OCI-LY7 (cell line): ENCODE results near the gene SMAGP. TPM values are rescaled to one million over a fixed set of nuclear protein-coding genes. Genes with fewer than 3 reads are reported as not detected.
"Not testable (repeated sequence)": the region's sequence is repeated elsewhere in the genome, so short reads cannot be mapped to it uniquely, and the experiment has no call there.

Experiments
- BruUV-seq: library from RNA; stranded (reverse); fragments of 400-500 nt; replicated peaks from 2 replicates; lab custom pipeline; 2021; lab: Mats Ljungman, UMichigan
- CTCF ChIA-PET: fragments of 300-600 bp; sonication (Branson Sonifier 250); formaldehyde crosslinking; loops from one replicate; lab custom pipeline; 2022; ENCODE audit warnings: antibody characterized with exemption; ENCODE audit not compliant: unreplicated experiment; lab: Charles Lee
- POLR2A ChIA-PET: fragments of 300-600 bp; sonication (Branson Sonifier 250); formaldehyde crosslinking; loops from one replicate; lab custom pipeline; 2022; ENCODE audit warnings: antibody characterized with exemption; lab: Charles Lee
- DNase-seq: peaks from one replicate; pipeline ENCODE4 v3.0.0-alpha.2; 2015; ENCODE audit warnings: low spot score
- H2AFZ ChIP-seq: fragments of 200-600 bp; sonication (generic), shearing (Covaris generic); 2 replicates; pipeline ENCODE4 v1.6.1; 2014; ENCODE audit warnings: mild to moderate bottlenecking, antibody characterized with exemption, low read length, moderate library complexity
- H3K27ac ChIP-seq: fragments of 200-600 bp; sonication (generic); 2 replicates; pipeline ENCODE4 v1.5.1; 2014; ENCODE audit warnings: mixed run types, low read depth, mild to moderate bottlenecking, moderate library complexity, low read length, inconsistent platforms; ENCODE audit not compliant: poor library complexity, severe bottlenecking
- H3K36me3 ChIP-seq: fragments of 200-600 bp; sonication (generic); 2 replicates; pipeline ENCODE4 v1.6.1; 2014; ENCODE audit warnings: mild to moderate bottlenecking, antibody characterized with exemption, low read length, moderate library complexity, mixed read lengths; ENCODE audit not compliant: insufficient read depth
- H3K4me1 ChIP-seq: fragments of 200-600 bp; sonication (generic); 2 replicates; pipeline ENCODE4 v1.5.1; 2014; ENCODE audit warnings: mild to moderate bottlenecking, low read length; ENCODE audit not compliant: insufficient read depth, poor library complexity, severe bottlenecking
- H3K4me2 ChIP-seq: fragments of 200-600 bp; sonication (generic); 2 replicates; pipeline ENCODE4 v1.6.1; 2014; ENCODE audit warnings: mild to moderate bottlenecking, low read length
- H3K4me3 ChIP-seq: fragments of 200-600 bp; sonication (generic); 2 replicates; pipeline ENCODE4 v1.5.1; 2014; ENCODE audit warnings: mild to moderate bottlenecking, low read depth, low read length; ENCODE audit not compliant: poor library complexity, severe bottlenecking
- H3K79me2 ChIP-seq: fragments of 200-600 bp; sonication (generic); 2 replicates; pipeline ENCODE4 v1.6.1; 2016; ENCODE audit warnings: low read depth, mild to moderate bottlenecking, low read length, moderate library complexity, mixed read lengths; ENCODE audit not compliant: insufficient read depth
- H3K9me2 ChIP-seq: fragments of 200-600 bp; sonication (generic); 2 replicates; pipeline ENCODE4 v1.6.1; 2016; ENCODE audit warnings: mild to moderate bottlenecking, low read length, mixed read lengths; ENCODE audit not compliant: insufficient read depth
- H3K9me3 ChIP-seq: fragments of 200-600 bp; sonication (generic); 2 replicates; pipeline ENCODE4 v1.6.1; 2014; ENCODE audit warnings: mild to moderate bottlenecking, mixed run types, low read length, mixed read lengths
- H4K20me1 ChIP-seq: fragments of 200-600 bp; sonication (generic); 2 replicates; pipeline ENCODE4 v1.6.1; 2014; ENCODE audit warnings: mild to moderate bottlenecking, antibody characterized with exemption, low read length, moderate library complexity, mixed read lengths; ENCODE audit not compliant: insufficient read depth
- EZH2phosphoT487 ChIP-seq: fragments of 200-600 bp; sonication (generic); IDR thresholded peaks from 2 replicates; pipeline ENCODE4 v1.6.1; 2018; ENCODE audit warnings: low read depth, borderline replicate concordance, mild to moderate bottlenecking, mixed run types, antibody characterized with exemption, low read length, moderate library complexity, mixed read lengths
- intact Hi-C: fragments of 100-400 bp; cut with micrococcal nuclease; formaldehyde crosslinking; loops from one replicate; pipeline ENCODE4 v1.10.0; 2022; ENCODE audit not compliant: unreplicated experiment
- total RNA-seq, 2 experiments: library from RNA; depleted of rRNA in 1 of 2; stranded (reverse); fragments of >200 nt in 1 of 2; shearing (Covaris generic) in 1 of 2; gene quantifications; 2 replicates each; pipeline ENCODE4 v1.2.3, GENCODE V29; 2014 to 2022
- TF ChIP-seq, protein P1 (sequence below): fragments of 200-600 bp; sonication (generic); conservative IDR thresholded peaks from 2 replicates; pipeline ENCODE4 v1.5.1; 2014; ENCODE audit warnings: mild to moderate bottlenecking, antibody characterized with exemption, low read length, moderate library complexity, mixed read lengths

The SMAGP gene
- total RNA-seq, 2 experiments from 2014 or later = 2.6 TPM; not detected in 1

DNA sequence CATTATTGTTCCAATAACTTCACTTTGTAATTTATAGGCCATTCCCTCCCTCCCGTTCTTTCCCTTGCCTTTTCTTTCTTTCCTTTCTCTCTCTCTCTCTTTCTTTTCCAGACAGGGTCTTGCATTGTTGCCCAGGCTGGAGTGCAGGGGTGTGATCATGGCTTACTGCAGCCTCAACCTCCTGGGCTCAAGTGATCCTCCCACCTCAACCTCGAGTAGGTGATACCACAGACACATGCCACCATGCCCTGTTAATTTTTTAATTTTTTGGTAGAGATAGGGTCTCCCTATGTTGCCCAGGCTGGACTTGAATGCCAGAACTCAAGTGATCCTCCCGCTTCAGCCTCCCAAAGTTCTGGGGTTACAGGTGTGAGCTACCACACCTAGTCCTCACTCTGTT lies 45.6 kb downstream of the SMAGP start:
- intact Hi-C loops = no loop called here
- ChIA-PET POLR2A (interaction anchor here (0.6 kb wide), 1 partner anchor 11 kb away, joined by 5 read pairs; no protein-coding TSS in a partner anchor), CTCF (no interaction called here)
- peaks cover 4% of the 10 kb centered on the region for H3K4me1 ChIP-seq
- no peak for TF ChIP-seq EZH2phosphoT487
- TF ChIP-seq, protein P1, sequence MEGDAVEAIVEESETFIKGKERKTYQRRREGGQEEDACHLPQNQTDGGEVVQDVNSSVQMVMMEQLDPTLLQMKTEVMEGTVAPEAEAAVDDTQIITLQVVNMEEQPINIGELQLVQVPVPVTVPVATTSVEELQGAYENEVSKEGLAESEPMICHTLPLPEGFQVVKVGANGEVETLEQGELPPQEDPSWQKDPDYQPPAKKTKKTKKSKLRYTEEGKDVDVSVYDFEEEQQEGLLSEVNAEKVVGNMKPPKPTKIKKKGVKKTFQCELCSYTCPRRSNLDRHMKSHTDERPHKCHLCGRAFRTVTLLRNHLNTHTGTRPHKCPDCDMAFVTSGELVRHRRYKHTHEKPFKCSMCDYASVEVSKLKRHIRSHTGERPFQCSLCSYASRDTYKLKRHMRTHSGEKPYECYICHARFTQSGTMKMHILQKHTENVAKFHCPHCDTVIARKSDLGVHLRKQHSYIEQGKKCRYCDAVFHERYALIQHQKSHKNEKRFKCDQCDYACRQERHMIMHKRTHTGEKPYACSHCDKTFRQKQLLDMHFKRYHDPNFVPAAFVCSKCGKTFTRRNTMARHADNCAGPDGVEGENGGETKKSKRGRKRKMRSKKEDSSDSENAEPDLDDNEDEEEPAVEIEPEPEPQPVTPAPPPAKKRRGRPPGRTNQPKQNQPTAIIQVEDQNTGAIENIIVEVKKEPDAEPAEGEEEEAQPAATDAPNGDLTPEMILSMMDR = no peak
- DNase-seq = no peak
- no peaks in the 10 kb centered on the region for H3K36me3 ChIP-seq
- H4K20me1 ChIP-seq = no peaks in the 10 kb centered on the region
- no peaks in the 10 kb centered on the region for H3K79me2 ChIP-seq
- H3K27ac ChIP-seq = no peak overlapping the region
- H2AFZ ChIP-seq = no peak overlapping the region
- H3K9me2 ChIP-seq = no peaks in the 10 kb centered on the region
- H3K9me3 ChIP-seq = no peaks in the 10 kb centered on the region
- H3K4me2 ChIP-seq = no peak overlapping the region
- BruUV-seq = no TSS peak
- H3K4me3 ChIP-seq = no peak overlapping the region

DNA sequence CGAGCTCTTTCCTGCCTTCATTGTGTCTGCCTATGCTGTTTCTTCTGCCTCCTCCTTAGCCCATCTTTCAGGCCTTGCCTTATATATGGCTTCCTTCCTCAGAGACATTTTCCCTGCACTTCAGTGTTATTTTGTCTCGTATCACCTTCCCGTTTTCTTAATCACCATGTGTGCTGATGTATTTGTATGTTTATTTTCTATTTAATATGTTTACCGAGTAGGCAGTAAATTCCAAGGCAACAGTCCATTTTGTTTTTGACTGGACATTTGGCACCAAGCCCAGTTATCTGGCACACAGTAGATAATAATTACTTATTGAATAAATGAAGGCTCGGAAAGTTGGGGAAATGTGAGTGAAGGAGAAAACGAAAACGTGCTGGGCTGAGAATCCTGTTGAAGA lies 47.8 kb downstream of the SMAGP start:
- no peaks in the 10 kb centered on the region for H3K9me2 ChIP-seq
- H4K20me1 ChIP-seq = no peaks in the 10 kb centered on the region

DNA sequence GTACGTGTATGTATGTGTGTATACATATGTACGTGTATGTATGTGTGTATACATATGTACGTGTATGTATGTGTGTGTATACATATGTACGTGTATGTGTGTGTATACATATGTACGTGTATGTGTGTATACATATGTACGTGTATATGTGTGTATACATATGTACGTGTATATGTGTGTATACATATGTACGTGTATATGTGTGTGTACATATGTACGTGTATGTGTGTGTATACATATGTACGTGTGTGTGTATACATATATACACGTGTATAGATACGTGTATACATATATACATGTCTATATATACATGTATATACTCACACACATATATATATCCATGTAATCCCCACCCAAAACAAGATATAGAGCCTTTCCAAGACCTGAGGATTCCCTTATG lies 50.4 kb downstream of the SMAGP start:
- H3K79me2 ChIP-seq, H3K36me3 ChIP-seq, H3K27ac ChIP-seq, H3K9me2 ChIP-seq, DNase-seq, H3K4me3 ChIP-seq, H4K20me1 ChIP-seq, H3K9me3 ChIP-seq, CTCF ChIA-PET, H2AFZ ChIP-seq, BruUV-seq: not testable (repeated sequence)
- intact Hi-C loops = loop anchor here (2.0 to 10.0 kb wide), 3 partner anchors 31 to 135 kb away; partner anchors contain the start of genes CSRNP2 and TFCP2
- Histone ChIP-seq H3K4me1 (peaks cover 21% of the 10 kb centered on the region), H3K4me2 (peak overlapping the region; percentile 95; the same call in 1 of the 2 replicates)
- POLR2A ChIA-PET = interaction anchor here (0.6 to 0.7 kb wide), 2 partner anchors 32 to 153 kb away, joined by 3 to 5 read pairs; no protein-coding TSS in a partner anchor

More for the DNA sequence above, 47.8 kb downstream of the SMAGP start:
- H3K27ac ChIP-seq = no peak overlapping the region
- ChIA-PET POLR2A (no interaction called here), CTCF (no interaction called here)
- H3K4me3 ChIP-seq = no peak overlapping the region
- no peaks in the 10 kb centered on the region for H3K36me3 ChIP-seq
- no TSS peak for BruUV-seq
- peaks cover 17% of the 10 kb centered on the region for H3K4me1 ChIP-seq
- no peak overlapping the region for H3K4me2 ChIP-seq
- TF ChIP-seq, protein P1 = no peak
- TF ChIP-seq EZH2phosphoT487 = no peak
- H3K79me2 ChIP-seq = no peaks in the 10 kb centered on the region
- no peak for DNase-seq
- H3K9me3 ChIP-seq = no peaks in the 10 kb centered on the region
- intact Hi-C loops = no loop called here
- no peak overlapping the region for H2AFZ ChIP-seq
